Measurements from ENCODE around the gene DENND6B. TPM values are rescaled to one million over a fixed set of nuclear protein-coding genes. Genes with fewer than 3 reads are reported as not detected.

Gene DENND6B
- total and polyA plus RNA-seq, 2 donors (not counting 1 experiment from before 2014, with no cell fraction given) = 2.8 to 10.3 TPM

DNA sequence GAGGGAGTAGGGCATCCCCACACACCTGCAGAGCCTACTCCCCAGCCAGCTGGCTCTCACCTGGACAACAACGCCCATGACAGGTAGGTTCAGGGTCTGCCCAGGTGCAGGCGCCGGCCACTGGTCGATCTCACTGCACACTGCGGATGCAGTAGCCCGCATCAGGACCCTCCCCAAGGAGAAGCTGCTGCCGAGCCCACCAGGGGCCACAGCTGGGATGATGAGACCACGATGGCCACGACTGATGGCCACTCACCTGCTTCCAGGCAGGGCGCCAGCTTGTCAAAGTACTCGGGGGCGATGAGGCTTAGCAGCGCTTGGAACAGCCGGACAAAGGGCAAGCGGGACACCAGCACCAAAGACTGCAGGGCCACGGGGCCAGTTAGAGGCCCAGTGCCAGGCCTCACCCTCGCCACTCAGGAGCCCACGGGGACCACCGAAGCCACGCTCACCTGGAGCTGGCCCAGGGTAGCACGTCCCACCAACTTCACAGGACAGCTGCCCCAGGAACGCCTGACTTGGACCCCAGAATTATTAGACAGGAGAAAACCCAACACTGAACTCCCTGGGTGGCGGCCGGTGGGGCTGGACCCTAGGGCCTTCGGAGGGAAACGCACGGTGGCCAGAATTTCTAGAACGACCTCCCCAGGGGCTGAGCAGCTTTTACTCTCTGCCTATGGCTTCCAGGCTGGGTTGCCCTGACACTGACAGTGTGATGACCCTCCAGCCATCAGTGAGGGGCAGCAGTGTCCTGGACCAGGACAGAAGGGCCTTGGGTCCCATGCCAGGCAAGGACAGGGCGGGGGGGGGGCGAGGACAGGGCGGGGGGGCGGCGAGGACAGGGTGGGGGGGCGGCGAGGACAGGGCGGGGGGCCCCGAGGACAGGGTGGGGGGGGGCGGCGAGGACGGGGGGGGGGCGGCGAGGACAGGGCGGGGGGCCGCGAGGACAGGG is 10.4 kb downstream of the DENND6B start:
- H3K9ac ChIP-seq (ENCODE audit: low read length) = no peak overlapping the region
- peaks cover 46% of the 10 kb centered on the region for H3K4me1 Mint-ChIP-seq
- TF ChIP-seq, protein P1, sequence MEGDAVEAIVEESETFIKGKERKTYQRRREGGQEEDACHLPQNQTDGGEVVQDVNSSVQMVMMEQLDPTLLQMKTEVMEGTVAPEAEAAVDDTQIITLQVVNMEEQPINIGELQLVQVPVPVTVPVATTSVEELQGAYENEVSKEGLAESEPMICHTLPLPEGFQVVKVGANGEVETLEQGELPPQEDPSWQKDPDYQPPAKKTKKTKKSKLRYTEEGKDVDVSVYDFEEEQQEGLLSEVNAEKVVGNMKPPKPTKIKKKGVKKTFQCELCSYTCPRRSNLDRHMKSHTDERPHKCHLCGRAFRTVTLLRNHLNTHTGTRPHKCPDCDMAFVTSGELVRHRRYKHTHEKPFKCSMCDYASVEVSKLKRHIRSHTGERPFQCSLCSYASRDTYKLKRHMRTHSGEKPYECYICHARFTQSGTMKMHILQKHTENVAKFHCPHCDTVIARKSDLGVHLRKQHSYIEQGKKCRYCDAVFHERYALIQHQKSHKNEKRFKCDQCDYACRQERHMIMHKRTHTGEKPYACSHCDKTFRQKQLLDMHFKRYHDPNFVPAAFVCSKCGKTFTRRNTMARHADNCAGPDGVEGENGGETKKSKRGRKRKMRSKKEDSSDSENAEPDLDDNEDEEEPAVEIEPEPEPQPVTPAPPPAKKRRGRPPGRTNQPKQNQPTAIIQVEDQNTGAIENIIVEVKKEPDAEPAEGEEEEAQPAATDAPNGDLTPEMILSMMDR (IDR thresholded peaks at IDR 0.05) = no peak
- no peak for TF ChIP-seq EZH2 (IDR thresholded peaks at IDR 0.05; ENCODE audit: borderline replicate concordance, insufficient read depth, low read depth, low read length, poor library complexity, severe bottlenecking)
- no peak overlapping the region for H3K27ac Mint-ChIP-seq
- no peaks in the 10 kb centered on the region for H3K79me2 ChIP-seq (ENCODE audit: control insufficient read depth, insufficient read depth, low read length)
- H3K9me3 Mint-ChIP-seq (ENCODE audit: insufficient read depth) = no peaks in the 10 kb centered on the region
- H3K36me3 ChIP-seq (replicated peaks in 1 of 2; ENCODE audit: control extremely low read depth in 1 of 2, control insufficient read depth in 1 of 2, extremely low read depth in 1 of 2, insufficient read depth in 2 of 2, low read length in 1 of 2) = no peaks in the 10 kb centered on the region
- DNase-seq (no peak), ATAC-seq (ENCODE audit: low read depth) (no peak)
- no peak overlapping the region for H3K4me3 Mint-ChIP-seq
- 92% methylated on average over 28 of the region's 45 CpGs for WGBS (ENCODE audit: insufficient coverage)
- H2AFZ ChIP-seq (ENCODE audit: insufficient read depth, low read depth, low read length, poor library complexity, severe bottlenecking) = no peak overlapping the region
- H3K27me3 ChIP-seq (replicated peaks in 1 of 4; ENCODE audit: control extremely low read depth in 1 of 4, control insufficient read depth in 3 of 4, insufficient read depth in 4 of 4, low read length in 3 of 4) = no peaks in the 10 kb centered on the region
- H3K27ac ChIP-seq (ENCODE audit: low read length in 2 of 2) = no peak overlapping the region
- ChIA-PET CTCF (interaction anchor here (1.0 to 5.1 kb wide), 4 partner anchors 11 to 64 kb away, joined by 4 to 37 read pairs (median 8); partner anchors contain the start of gene DENND6B), POLR2A (interaction anchor here (0.6 to 7.0 kb wide), 3 partner anchors 13 to 40 kb away, joined by 3 to 61 read pairs (median 3); no protein-coding TSS in a partner anchor)
- intact Hi-C loops (cut with micrococcal nuclease) = no loop called here
- H3K27me3 Mint-ChIP-seq = no peaks in the 10 kb centered on the region
- H3K9me3 ChIP-seq (ENCODE audit: control extremely low read depth in 1 of 3, control insufficient read depth in 2 of 3, insufficient read depth in 1 of 3, low read length in 2 of 3) = peaks cover 0 to 2% (median 0%) of the 10 kb centered on the region in 3 donors
- no peaks in the 10 kb centered on the region for H4K20me1 ChIP-seq (ENCODE audit: control insufficient read depth, insufficient read depth, low read length, poor library complexity, severe bottlenecking)
- H3K4me3 ChIP-seq (ENCODE audit: control extremely low read depth in 1 of 5, extremely low read depth in 1 of 5, insufficient read depth in 1 of 5, low read depth in 2 of 5, low read length in 4 of 5) = no peak overlapping the region
- H3K4me1 ChIP-seq (ENCODE audit: control insufficient read depth in 2 of 2, insufficient read depth in 2 of 2, low read length in 2 of 2) = peaks cover 23 to 47% of the 10 kb centered on the region in 2 donors
- H3K4me2 ChIP-seq (replicated peaks; ENCODE audit: low read depth, low read length, poor library complexity, severe bottlenecking) = no peak overlapping the region
